DMS153 treated with DMSO at 0.1 percent for 48 hours (cell line): ENCODE data around the gene OR5L1.

Source experiments
- DNase-seq: peaks from one replicate; lab custom pipeline; 2025; ENCODE audit not compliant: unreplicated experiment; lab: John Stamatoyannopoulos, UW

OR5L1 gene

DNA sequence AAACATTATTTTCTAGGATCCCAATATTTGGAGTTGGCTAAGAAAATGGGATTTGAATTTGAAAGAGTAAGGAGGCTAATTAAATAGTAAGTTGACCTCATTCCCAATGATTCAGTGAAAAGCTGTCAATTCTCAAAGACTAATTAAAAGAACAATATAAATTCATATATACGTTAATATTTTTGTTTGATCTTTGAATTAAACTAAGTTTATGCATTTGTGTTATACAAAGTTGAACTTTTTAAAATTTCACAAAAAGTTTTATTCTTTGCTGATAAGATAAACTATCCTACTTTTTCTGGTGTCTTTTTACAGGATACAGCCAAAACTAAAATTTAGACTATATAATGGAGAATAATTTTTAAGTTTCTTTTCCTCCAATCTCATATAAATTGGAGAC lies at the start of gene OR5L1:
Gene OR5L1, plus strand, starts transcription at position 301 of the 400 bp plus-strand sequence. CDS start 100 bp downstream, outside the sequence.
- DNase-seq = no peak

DNA sequence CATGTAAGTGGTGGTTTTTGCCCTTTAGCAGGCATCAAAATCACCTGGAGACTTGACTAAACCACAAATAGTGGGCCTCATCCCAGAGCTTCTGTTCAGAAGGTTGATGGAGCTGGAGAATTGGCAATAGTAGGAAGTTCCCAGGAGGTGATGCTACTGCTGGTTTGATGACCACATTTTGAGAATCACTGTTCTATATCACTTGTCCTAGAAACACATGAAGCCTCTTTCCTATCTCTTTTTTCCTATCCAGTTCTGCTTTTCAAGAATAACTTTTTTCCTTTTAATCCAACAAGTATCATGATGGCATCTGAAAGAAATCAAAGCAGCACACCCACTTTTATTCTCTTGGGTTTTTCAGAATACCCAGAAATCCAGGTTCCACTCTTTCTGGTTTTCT lies 38.0 kb upstream of the OR5L1 start, which contains the start of gene OR5D13:
Gene OR5D13, plus strand, starts transcription at position 301 of the 400 bp plus-strand sequence. Its CDS starts 0 bp downstream, at position 301.
- no peak for DNase-seq

- DNase-seq = no peak
Measured at GRCh38 chr11:55791606-55792005, 19.6 kb upstream of the OR5L1 start.

- no peak for DNase-seq
Measured at GRCh38 chr11:55793321-55793720, 17.8 kb upstream of the OR5L1 start.

GRCh38 chr11:55795256-55795655 lies 15.9 kb upstream of the OR5L1 start, which contains the start of gene OR5D14:
Gene OR5D14, plus strand, starts transcription at chr11:55795556. Its CDS starts 0 bp downstream, at chr11:55795556.
- no peak for DNase-seq

- DNase-seq = no peak
Measured at GRCh38 chr11:55806248-55806647, 4.9 kb upstream of the OR5L1 start.

DNA sequence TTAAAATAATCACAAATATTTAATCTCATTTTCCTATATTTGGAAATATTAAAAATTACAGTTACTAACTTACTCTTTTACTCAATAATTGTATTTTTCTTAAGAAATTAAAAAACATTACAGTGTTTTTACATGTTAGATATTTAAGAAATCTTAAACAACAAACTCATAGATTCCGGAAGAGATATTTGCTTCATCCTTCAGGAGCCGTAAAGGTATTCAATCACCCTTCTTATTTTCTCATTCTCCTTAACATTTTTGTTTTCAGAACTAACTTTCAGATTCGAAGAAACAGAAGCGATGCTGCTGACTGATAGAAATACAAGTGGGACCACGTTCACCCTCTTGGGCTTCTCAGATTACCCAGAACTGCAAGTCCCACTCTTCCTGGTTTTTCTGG lies 8.2 kb downstream of the OR5L1 start, which contains the start of gene OR5D18:
Gene OR5D18, plus strand, starts transcription at position 301 of the 400 bp plus-strand sequence. Its CDS starts 0 bp downstream, at position 301.
- DNase-seq = no peak

DNA sequence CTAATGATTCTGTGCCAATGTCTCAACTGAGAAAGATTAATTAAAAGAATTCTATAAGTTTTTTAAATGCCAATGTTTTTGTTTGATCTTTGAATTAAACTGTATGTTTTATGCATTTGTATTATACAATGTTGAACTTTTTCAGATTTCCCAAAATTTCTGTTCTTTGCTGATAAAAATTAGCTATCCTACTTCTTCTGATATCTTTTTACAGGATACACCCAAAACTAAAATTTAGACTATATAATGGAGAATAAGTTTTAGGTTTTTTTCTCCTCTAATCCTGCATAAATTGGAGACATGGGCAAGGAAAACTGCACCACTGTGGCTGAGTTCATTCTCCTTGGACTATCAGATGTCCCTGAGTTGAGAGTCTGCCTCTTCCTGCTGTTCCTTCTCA lies 15.8 kb downstream of the OR5L1 start, which contains the start of gene OR5L2:
Gene OR5L2, plus strand, starts transcription at position 301 of the 400 bp plus-strand sequence. Its CDS starts 0 bp downstream, at position 301.
- no peak for DNase-seq

GRCh38 chr11:55838452-55838851 lies 27.3 kb downstream of the OR5L1 start, which contains the start of gene OR5D16:
Gene OR5D16, plus strand, starts transcription at chr11:55838752. Its CDS starts 0 bp downstream, at chr11:55838752.
- DNase-seq = no peak

DNA sequence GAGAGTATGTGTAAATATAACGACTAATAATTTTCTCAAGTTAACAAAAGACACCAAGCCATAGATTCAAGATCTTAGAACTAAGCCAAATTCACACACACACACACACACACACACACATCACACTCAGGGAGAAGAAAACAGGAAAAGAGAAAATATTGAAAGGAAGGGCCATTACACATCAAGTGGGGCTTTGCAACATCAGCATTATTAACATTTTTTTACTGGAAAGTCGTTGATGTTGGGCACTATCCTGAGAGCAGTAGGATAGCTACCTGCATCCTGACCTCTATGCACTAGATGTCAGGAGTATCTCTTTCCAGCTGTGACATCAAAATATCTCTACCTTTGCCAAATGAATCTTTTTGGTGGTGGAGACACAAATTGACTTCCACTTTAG lies 36.3 kb downstream of the OR5L1 start:
- DNase-seq = no peak

- no peak for DNase-seq
Measured at GRCh38 chr11:55849037-55849436, 37.9 kb downstream of the OR5L1 start.

- no peak for DNase-seq
Measured at GRCh38 chr11:55852141-55852540, 41.0 kb downstream of the OR5L1 start.

- no peak for DNase-seq
Measured at GRCh38 chr11:55854704-55855103, 43.5 kb downstream of the OR5L1 start.
